NCI-H460 (cell line): Measurements from ENCODE around the gene PCDH11Y. TPM values are rescaled to one million over a fixed set of nuclear protein-coding genes. Genes with fewer than 3 reads are reported as not detected.

Source experiments
- small RNA-seq, 2 experiments: library from RNA; depleted of rRNA; stranded (forward); fragments of <200 nt; gene quantifications; one replicate each; pipeline ENCODE3, GENCODE V24; 2014
- total RNA-seq: library from RNA; depleted of rRNA; stranded (reverse); fragments of >200 nt; shearing (Covaris generic); gene quantifications from 2 replicates; pipeline ENCODE4 v1.2.3, GENCODE V29; 2014

Gene PCDH11Y
- total RNA-seq, 1 experiment from 2014 or later, result 0.35 TPM

Small RNAs within 50 kb of the gene (small RNA-seq; reads per million reads assigned to genes)
- 0 to 0.12 reads per million in 2 experiments for gene RNU2-57P
- gene SNX3P1Y, result 0 reads per million in 2 experiments
